Measurements from ENCODE around the gene LRRC23. TPM values are rescaled to one million over a fixed set of nuclear protein-coding genes. Genes with fewer than 3 reads are reported as not detected.
"Not testable (repeated sequence)": the region's sequence is repeated elsewhere in the genome, so short reads cannot be mapped to it uniquely, and the experiment has no call there.

LRRC23 gene
- total RNA-seq, 1 donor from 2014 or later: 10.1 TPM

DNA sequence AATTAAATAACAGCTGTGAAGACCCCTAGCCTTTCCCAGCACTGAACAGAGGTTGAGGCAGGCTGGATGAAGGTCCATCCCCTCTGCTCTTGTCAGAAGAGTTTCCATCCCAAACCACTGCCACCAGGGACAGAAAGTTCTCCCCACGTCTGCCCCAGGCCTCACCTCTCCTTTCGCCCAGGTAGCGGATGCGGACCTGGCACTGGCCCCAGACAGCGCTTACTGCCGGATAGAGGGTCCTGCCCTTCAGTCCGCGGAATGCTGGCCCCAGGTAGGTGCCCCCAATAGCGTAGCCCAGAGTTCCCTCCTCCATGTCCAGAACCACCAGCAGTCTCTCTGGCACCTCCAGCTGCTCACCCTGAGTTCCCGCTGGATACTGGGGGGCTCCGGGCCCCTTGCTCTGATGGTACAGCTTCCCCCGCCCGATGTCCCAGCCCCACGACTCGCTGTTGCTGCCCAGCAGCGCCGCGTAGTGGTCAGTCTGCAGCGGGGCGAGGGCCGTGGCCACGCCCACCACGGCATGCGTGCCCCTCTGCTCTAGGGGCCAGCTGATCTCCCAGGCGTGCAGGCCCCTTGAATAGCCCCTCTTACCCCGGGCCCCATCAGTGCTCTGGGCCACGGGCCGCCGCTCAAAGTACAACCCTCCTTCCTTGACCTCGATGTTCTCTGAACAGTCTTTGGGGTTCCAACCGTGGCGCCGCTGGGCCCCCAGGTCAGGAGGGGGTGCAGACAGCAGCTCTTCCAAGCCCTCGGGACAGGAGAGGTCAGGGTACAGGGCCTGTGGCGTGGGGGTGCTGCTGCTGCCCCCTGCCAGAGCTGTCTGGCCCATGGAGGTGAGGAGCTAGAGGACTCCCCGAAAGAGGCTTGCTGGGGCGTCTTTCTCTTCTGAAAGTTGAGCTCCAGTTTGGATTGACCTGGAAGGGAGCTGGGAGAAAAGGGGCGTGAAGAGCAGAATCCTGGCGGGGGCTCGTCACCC lies 32.3 kb upstream of the LRRC23 start:
- H3K4me1 Mint-ChIP-seq (ENCODE audit: unreplicated experiment): peaks cover 29% of the 10 kb centered on the region
- H3K27ac Mint-ChIP-seq: peak overlapping the region; percentile 89
- peak overlapping the region; percentile 89 for H3K4me3 Mint-ChIP-seq

DNA sequence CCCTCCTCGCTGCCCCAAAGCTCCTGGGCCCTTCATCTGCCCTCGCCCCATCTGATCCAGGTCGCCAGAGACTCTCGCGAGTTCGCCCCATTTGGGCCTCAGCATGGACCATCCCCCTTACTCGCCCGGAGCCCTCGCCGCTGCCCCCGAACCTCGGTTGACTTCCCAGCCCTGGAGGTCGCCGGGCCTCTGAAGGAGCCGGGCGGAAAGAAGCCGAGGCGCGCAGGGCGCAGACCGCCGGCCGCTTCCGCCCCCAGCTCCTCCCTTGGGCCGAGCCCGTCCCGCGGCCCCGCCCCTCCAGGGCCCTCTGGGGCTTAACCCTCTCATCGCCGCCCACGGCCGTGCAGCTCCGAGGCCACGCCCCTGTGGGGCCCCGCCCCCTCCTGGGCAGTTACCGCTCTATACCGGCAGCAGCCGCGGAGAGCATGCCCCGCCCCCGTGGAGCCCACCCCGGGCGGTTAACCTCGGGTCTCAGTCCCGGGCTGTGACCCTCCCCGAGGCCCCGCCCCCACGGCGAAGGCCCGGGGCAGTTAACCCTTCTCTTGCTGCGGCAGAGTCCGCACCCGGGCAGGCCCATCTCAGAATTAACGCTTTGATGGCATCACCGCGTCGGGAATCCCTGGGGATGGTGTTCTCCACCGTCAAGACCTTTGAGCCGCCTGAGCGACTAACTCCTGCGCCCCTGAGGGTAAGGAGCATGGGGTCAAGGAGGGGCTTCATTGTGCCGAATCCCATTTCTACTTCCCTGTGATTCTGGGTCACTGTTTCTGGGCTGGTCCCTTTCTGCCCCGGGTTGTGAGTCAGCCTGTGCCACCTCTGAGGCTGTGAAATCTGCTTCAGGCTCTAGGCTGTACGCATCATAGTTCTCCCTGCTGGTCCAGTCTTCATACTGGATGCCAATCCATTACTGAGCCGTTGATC lies 31.3 kb upstream of the LRRC23 start, which contains the start of gene SPSB2:
SPSB2 (minus strand) TSS at position 210 of the 921 bp plus-strand sequence. CDS start 402 bp downstream, outside the sequence.
- H3K4me3 Mint-ChIP-seq: peak within 1 kb of the TSS; percentile 89
- H3K4me1 Mint-ChIP-seq (ENCODE audit: unreplicated experiment): peaks cover 29% of the 10 kb centered on the region
- peaks cover 28% of the 10 kb centered on the region for H3K36me3 Mint-ChIP-seq
- no peaks in the 10 kb centered on the region for H3K9me3 Mint-ChIP-seq
- peak within 1 kb of the TSS; percentile 89 for H3K27ac Mint-ChIP-seq
- H3K27me3 Mint-ChIP-seq: no peaks in the 10 kb centered on the region
- TF ChIP-seq, protein P1, sequence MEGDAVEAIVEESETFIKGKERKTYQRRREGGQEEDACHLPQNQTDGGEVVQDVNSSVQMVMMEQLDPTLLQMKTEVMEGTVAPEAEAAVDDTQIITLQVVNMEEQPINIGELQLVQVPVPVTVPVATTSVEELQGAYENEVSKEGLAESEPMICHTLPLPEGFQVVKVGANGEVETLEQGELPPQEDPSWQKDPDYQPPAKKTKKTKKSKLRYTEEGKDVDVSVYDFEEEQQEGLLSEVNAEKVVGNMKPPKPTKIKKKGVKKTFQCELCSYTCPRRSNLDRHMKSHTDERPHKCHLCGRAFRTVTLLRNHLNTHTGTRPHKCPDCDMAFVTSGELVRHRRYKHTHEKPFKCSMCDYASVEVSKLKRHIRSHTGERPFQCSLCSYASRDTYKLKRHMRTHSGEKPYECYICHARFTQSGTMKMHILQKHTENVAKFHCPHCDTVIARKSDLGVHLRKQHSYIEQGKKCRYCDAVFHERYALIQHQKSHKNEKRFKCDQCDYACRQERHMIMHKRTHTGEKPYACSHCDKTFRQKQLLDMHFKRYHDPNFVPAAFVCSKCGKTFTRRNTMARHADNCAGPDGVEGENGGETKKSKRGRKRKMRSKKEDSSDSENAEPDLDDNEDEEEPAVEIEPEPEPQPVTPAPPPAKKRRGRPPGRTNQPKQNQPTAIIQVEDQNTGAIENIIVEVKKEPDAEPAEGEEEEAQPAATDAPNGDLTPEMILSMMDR (conservative IDR thresholded peaks at IDR 0.05): no peak
- DNase-seq (ENCODE audit: extremely low spot score, unreplicated experiment): peak; percentile 99

More for the DNA sequence above, 32.3 kb upstream of the LRRC23 start:
- Mint-ChIP-seq H3K9me3 (no peaks in the 10 kb centered on the region), H3K27me3 (no peaks in the 10 kb centered on the region), H3K36me3 (peaks cover 27% of the 10 kb centered on the region)
- TF ChIP-seq, protein P1 (conservative IDR thresholded peaks at IDR 0.05): peak; percentile 97
- DNase-seq (ENCODE audit: extremely low spot score, unreplicated experiment): peak; percentile 93

DNA sequence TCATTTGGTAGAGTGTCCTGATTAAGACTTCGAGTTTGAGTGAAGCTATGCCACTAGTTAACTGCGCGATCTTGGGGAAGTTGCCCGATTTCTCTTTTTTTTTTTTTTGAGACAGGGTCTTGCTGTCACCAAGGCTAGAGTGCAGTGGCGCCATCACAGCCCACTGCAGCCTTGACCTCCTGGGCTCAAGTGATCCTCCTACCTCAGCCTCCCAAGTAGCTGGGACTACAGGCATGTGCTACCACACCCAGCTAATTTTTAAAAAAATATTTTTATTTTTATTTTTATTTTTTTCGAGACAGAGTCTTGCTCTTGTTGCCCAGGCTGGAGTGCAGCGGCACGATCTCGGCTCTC lies 30.6 kb upstream of the LRRC23 start:
- Mint-ChIP-seq H3K4me1 (ENCODE audit: unreplicated experiment) (peaks cover 23% of the 10 kb centered on the region), H3K4me3 (peak overlapping the region; percentile 89), H3K27ac (peak overlapping the region; percentile 75), H3K36me3 (peaks cover 23% of the 10 kb centered on the region)
- H3K27me3 Mint-ChIP-seq; DNase-seq (ENCODE audit: extremely low spot score, unreplicated experiment); H3K9me3 Mint-ChIP-seq: not testable (repeated sequence)

DNA sequence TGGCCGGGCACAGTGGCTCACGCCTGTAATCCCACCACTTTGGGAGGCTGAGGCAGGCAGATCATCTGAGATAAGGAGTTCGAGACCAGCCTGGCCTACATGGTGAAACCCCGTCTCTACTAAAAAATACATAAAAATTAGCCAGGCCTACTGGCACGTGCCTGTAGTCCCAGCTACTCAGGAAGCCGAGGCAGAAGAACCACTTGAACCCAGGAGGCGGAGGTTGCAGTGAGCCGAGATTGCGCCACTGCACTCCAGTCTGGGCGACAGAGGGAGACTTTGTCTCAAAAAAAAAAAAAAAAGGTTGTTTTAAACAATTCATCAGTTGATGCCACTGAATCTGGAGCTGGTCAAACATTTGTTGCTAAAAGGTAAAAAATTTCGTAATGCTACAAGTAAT lies 24.8 kb upstream of the LRRC23 start:
- H3K9me3 Mint-ChIP-seq; H3K27ac Mint-ChIP-seq; DNase-seq (ENCODE audit: extremely low spot score, unreplicated experiment); H3K4me1 Mint-ChIP-seq (ENCODE audit: unreplicated experiment); H3K4me3 Mint-ChIP-seq; H3K27me3 Mint-ChIP-seq: not testable (repeated sequence)
- H3K36me3 Mint-ChIP-seq: peaks cover 10% of the 10 kb centered on the region

DNA sequence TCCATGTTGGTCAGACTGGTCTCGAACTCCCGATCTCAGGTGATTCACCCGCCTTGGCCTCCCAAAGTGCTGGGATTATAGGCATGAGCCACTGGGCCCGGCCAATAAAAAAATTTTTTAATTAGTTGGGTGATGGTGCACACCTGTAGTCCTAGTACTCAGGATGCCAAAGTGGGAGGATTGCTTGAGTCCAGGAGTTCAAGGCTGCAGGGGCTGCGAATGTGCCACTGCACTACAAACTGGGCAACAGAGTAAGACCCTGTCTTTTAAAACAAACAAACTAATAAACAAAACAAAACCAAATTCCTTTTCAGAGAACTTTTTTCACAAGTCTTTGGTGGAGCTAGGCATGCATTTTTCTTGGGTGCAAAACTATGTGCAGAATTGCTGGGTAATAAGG lies 21.4 kb upstream of the LRRC23 start:
- Mint-ChIP-seq H3K27ac (no peak overlapping the region), H3K4me1 (ENCODE audit: unreplicated experiment) (peaks cover under 1% of the 10 kb centered on the region), H3K27me3 (no peaks in the 10 kb centered on the region), H3K36me3 (peaks cover 3% of the 10 kb centered on the region), H3K4me3 (no peak overlapping the region), H3K9me3 (no peaks in the 10 kb centered on the region)
- no peak for DNase-seq (ENCODE audit: extremely low spot score, unreplicated experiment)
- TF ChIP-seq, protein P1 (conservative IDR thresholded peaks at IDR 0.05): no peak

DNA sequence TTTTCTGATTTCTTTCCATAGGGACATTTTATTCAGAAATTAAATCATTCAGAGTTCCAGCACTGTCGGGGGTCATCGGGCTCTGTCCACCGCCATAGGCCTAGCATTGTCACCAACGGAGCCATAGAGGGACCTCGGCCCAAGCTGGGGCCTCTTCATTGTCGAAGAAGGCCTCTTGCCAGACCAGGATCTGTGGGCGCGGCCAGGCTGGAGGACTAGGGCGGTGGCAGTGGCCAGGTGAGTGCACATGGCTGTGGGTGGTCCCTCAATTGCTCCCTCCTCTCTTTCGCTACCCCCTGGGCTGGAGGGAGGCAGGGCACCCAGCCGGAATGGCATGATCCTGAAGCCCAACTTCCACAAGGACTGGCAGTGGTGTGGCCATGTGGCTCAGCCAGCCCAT lies 20.9 kb upstream of the LRRC23 start:
- H3K27me3 Mint-ChIP-seq: no peaks in the 10 kb centered on the region
- no peak for DNase-seq (ENCODE audit: extremely low spot score, unreplicated experiment)
- no peak overlapping the region for H3K4me3 Mint-ChIP-seq
- no peak overlapping the region for H3K27ac Mint-ChIP-seq
- TF ChIP-seq, protein P1 (conservative IDR thresholded peaks at IDR 0.05): no peak
- peaks cover 3% of the 10 kb centered on the region for H3K4me1 Mint-ChIP-seq (ENCODE audit: unreplicated experiment)
- H3K9me3 Mint-ChIP-seq: no peaks in the 10 kb centered on the region
- H3K36me3 Mint-ChIP-seq: peaks cover 3% of the 10 kb centered on the region
